ENCODE measurements around the gene FAM221B. TPM values are rescaled to one million over a fixed set of nuclear protein-coding genes. Genes with fewer than 3 reads are reported as not detected.

Gene FAM221B
- total RNA-seq, 3 donors from 2014 or later (not counting 1 experiment from before 2014, with no cell fraction given): not detected

DNA sequence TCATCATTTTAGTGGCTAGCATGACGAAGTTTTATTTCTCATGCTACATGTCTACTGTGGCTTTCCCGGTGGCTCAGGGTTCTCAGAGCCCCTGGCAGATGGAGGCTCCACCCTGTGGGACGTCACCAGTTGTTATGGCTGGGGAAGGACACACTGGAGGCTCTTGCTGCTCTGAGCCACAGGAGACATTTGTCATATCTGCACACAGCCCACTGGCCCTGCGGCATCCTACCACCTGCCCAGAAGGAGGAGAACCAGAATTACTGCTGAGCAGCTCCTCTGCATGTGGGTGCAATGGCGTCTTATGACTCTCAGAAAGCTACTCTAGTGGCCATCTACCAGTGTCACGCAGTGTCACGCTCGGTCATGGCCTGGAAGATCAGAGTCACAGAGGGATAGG, 35.1 kb upstream of the FAM221B start:
- Mint-ChIP-seq H3K9me3 (no peaks in the 10 kb centered on the region), H3K27me3 (ENCODE audit: low read depth in 2 of 2) (peaks cover 16 to 19% of the 10 kb centered on the region in 2 donors), H3K36me3 (no peaks in the 10 kb centered on the region), H3K27ac (no peak overlapping the region), H3K4me1 (peaks cover 7 to 9% of the 10 kb centered on the region in 2 donors), H3K4me3 (no peak overlapping the region)
- DNase-seq: no peak
- H3K27ac ChIP-seq (ENCODE audit: low read length): no peak overlapping the region
- H3K36me3 ChIP-seq (ENCODE audit: control insufficient read depth, insufficient read depth, low read length): no peaks in the 10 kb centered on the region
- H3K9me3 ChIP-seq (ENCODE audit: control insufficient read depth, insufficient read depth, low read length): no peaks in the 10 kb centered on the region
- no peaks in the 10 kb centered on the region for H3K4me1 ChIP-seq (ENCODE audit: control insufficient read depth, insufficient read depth, low read length)
- ATAC-seq: no peak
- WGBS (ENCODE audit: insufficient coverage): 80% methylated on average over 8 of the region's 8 CpGs
- H3K4me3 ChIP-seq (ENCODE audit: low read length): no peak overlapping the region
- no peaks in the 10 kb centered on the region for H3K27me3 ChIP-seq (ENCODE audit: control insufficient read depth, insufficient read depth, low read length)
- intact Hi-C loops (cut with micrococcal nuclease): no loop called here
- TF ChIP-seq, protein P1, sequence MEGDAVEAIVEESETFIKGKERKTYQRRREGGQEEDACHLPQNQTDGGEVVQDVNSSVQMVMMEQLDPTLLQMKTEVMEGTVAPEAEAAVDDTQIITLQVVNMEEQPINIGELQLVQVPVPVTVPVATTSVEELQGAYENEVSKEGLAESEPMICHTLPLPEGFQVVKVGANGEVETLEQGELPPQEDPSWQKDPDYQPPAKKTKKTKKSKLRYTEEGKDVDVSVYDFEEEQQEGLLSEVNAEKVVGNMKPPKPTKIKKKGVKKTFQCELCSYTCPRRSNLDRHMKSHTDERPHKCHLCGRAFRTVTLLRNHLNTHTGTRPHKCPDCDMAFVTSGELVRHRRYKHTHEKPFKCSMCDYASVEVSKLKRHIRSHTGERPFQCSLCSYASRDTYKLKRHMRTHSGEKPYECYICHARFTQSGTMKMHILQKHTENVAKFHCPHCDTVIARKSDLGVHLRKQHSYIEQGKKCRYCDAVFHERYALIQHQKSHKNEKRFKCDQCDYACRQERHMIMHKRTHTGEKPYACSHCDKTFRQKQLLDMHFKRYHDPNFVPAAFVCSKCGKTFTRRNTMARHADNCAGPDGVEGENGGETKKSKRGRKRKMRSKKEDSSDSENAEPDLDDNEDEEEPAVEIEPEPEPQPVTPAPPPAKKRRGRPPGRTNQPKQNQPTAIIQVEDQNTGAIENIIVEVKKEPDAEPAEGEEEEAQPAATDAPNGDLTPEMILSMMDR (IDR thresholded peaks at IDR 0.05): no peak

DNA sequence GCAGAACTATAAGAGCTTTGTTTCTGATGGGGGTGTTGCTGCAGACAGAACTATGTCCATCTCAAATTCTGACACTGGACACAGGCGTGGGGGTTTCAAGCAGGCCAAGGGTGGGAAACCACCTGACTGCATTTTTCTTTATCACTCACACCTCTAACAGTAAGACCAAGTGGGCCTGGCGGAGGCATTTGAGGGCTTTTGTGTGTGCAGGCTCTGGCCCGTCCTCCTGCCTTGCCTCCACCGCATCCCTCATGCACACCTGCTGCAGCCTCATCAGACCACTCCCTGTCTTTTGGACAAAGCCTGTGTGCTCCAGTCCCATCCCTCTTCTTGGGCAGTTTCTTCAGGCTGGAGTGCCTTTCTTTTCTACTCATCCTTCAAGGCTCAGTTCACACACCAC, 33.8 kb upstream of the FAM221B start:
- Mint-ChIP-seq H3K9me3 (no peaks in the 10 kb centered on the region), H3K4me3 (no peak overlapping the region), H3K27ac (no peak overlapping the region), H3K27me3 (ENCODE audit: low read depth in 2 of 2) (peaks cover 16 to 19% of the 10 kb centered on the region in 2 donors), H3K4me1 (peaks cover 7 to 14% of the 10 kb centered on the region in 2 donors), H3K36me3 (no peaks in the 10 kb centered on the region)
- H3K27me3 ChIP-seq (ENCODE audit: control insufficient read depth, insufficient read depth, low read length): no peaks in the 10 kb centered on the region
- no peaks in the 10 kb centered on the region for H3K9me3 ChIP-seq (ENCODE audit: control insufficient read depth, insufficient read depth, low read length)
- no peak for ATAC-seq
- H3K36me3 ChIP-seq (ENCODE audit: control insufficient read depth, insufficient read depth, low read length): no peaks in the 10 kb centered on the region
- no peak overlapping the region for H3K4me3 ChIP-seq (ENCODE audit: low read length)
- intact Hi-C loops (cut with micrococcal nuclease): no loop called here
- WGBS (ENCODE audit: insufficient coverage): 98% methylated on average over 4 of the region's 4 CpGs
- no peak for DNase-seq
- no peaks in the 10 kb centered on the region for H3K4me1 ChIP-seq (ENCODE audit: control insufficient read depth, insufficient read depth, low read length)
- TF ChIP-seq, protein P1 (IDR thresholded peaks at IDR 0.05): no peak
- H3K27ac ChIP-seq (ENCODE audit: low read length): no peak overlapping the region

DNA sequence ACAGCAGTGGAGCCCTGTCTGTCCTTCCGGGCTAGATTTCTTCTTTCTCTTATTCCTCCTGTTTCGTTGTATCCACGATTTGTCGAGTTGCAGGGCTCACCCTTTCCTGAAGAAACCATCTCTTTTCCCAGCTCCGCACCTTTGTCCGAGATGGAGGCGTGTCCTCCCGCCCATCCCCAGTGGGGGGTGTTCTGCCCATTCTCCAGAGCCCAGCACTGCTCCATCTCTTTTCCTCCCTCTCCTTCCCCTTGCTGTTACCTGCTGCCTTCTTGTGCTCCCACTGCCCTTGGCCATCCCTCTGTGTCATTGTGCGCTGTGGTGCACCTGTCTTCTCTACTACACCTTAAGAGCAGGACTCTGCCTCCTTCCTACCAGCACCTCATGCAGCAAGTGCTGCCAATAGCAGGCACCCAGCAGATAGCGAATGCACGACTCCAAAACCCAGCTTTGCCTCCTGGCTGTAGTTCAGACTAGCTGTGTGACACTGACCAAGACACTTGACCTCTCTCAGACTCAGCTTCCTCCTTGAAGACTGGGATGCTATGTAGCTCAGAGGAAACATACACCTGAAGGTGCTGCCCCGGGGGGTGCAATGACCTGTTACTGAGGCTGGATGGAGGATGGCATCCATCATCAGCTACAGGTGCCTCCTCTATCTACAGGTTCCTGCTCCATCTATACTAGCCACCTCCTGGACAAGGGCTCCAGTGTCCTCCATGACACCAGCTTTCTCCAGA, 32.8 kb upstream of the FAM221B start:
- ATAC-seq: no peak

More for the DNA sequence above, 32.8 kb upstream of the FAM221B start:
- TF ChIP-seq, protein P1 (IDR thresholded peaks at IDR 0.05): no peak
- DNase-seq: no peak
- no peak overlapping the region for H3K4me3 Mint-ChIP-seq
- H3K27me3 Mint-ChIP-seq (ENCODE audit: low read depth in 2 of 2): peaks cover 19 to 20% of the 10 kb centered on the region in 2 donors
- no peaks in the 10 kb centered on the region for H3K9me3 ChIP-seq (ENCODE audit: control insufficient read depth, insufficient read depth, low read length)
- no peak overlapping the region for H3K27ac ChIP-seq (ENCODE audit: low read length)
- 76% methylated on average over 12 of the region's 12 CpGs for WGBS (ENCODE audit: insufficient coverage)
- H3K4me1 ChIP-seq (ENCODE audit: control insufficient read depth, insufficient read depth, low read length): no peaks in the 10 kb centered on the region
- H3K27me3 ChIP-seq (ENCODE audit: control insufficient read depth, insufficient read depth, low read length): peaks cover 2% of the 10 kb centered on the region
- no peaks in the 10 kb centered on the region for H3K36me3 Mint-ChIP-seq
- no peaks in the 10 kb centered on the region for H3K9me3 Mint-ChIP-seq
- H3K36me3 ChIP-seq (ENCODE audit: control insufficient read depth, insufficient read depth, low read length): no peaks in the 10 kb centered on the region
- no peak overlapping the region for H3K4me3 ChIP-seq (ENCODE audit: low read length)
- intact Hi-C loops (cut with micrococcal nuclease): no loop called here
- H3K27ac Mint-ChIP-seq: no peak overlapping the region
- peaks cover 7 to 14% of the 10 kb centered on the region in 2 donors for H3K4me1 Mint-ChIP-seq
